ENCODE measurements around the gene ZGRF1.

GRCh38 chr4:112647785-112648184 is 11.1 kb upstream of the ZGRF1 start:
- TF ChIP-seq, protein P1, sequence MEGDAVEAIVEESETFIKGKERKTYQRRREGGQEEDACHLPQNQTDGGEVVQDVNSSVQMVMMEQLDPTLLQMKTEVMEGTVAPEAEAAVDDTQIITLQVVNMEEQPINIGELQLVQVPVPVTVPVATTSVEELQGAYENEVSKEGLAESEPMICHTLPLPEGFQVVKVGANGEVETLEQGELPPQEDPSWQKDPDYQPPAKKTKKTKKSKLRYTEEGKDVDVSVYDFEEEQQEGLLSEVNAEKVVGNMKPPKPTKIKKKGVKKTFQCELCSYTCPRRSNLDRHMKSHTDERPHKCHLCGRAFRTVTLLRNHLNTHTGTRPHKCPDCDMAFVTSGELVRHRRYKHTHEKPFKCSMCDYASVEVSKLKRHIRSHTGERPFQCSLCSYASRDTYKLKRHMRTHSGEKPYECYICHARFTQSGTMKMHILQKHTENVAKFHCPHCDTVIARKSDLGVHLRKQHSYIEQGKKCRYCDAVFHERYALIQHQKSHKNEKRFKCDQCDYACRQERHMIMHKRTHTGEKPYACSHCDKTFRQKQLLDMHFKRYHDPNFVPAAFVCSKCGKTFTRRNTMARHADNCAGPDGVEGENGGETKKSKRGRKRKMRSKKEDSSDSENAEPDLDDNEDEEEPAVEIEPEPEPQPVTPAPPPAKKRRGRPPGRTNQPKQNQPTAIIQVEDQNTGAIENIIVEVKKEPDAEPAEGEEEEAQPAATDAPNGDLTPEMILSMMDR (IDR thresholded peaks at IDR 0.05) = no peak
- no peak for TF ChIP-seq POLR2A (IDR thresholded peaks at IDR 0.05)
- TF ChIP-seq POLR2AphosphoS5 (IDR thresholded peaks at IDR 0.05) = no peak
